Medulla oblongata (tissue), 1 donor: ENCODE measurements around the gene EFHD2.
"Not testable (repeated sequence)": the region's sequence is repeated elsewhere in the genome, so short reads cannot be mapped to it uniquely, and the experiment has no call there.

Source experiments
- DNase-seq: peaks from one replicate; pipeline ENCODE4 v3.0.0-alpha.2; 2015; ENCODE audit errors: extremely low spot score

EFHD2 gene

DNA sequence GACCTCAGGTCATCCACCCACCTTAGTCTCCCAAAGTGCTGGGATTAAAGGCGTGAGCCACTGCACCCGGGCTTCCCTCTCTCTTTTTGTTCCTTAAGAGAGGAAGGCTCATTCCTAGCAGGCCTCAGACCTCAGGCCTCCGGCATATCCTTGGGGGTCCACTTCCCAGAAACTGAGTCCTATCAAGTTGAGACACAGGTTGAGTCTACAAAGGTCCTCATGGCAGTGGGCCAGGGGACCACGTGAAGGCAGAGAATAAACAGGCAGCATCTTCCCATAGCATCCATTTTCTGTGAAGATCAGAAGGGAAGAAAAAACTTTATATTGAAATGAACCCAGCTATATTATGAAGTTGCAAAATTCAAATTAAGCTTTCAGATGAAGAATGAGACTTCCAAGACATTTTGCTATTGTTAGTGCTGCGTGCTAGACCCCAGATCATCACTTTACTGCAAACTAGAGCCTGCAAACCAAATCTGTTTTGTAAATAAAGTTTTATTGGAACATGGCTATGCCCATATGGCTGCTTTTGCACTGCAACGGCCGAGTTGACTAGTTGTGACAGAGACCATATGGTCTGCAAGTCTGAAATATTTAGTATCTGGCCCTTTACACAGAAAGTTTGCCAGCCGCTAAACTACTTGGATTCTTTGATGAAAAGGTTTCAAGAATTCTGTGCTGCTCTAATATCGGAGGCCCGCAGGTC lies 43.3 kb downstream of the EFHD2 start:
- no peak for DNase-seq

DNA sequence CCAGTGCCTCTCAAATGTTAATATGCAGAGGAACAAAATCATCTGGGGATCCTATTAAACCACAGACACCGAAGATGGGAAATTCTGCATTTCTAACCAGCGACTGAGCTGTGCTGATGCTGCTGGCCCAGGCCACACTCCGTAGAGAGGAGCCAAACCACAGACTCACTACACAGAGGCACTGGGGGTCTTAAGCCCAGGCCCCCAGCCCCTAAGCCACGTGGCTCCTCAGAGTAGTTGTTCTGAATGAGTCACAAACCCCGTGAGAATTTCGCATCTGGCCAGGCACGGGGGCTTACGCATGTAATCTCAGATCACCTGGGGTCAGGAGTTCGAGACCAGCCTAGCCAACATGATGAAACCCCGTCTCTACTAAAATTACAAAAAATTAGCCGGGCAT lies 44.0 kb downstream of the EFHD2 start:
- DNase-seq, result no peak

DNA sequence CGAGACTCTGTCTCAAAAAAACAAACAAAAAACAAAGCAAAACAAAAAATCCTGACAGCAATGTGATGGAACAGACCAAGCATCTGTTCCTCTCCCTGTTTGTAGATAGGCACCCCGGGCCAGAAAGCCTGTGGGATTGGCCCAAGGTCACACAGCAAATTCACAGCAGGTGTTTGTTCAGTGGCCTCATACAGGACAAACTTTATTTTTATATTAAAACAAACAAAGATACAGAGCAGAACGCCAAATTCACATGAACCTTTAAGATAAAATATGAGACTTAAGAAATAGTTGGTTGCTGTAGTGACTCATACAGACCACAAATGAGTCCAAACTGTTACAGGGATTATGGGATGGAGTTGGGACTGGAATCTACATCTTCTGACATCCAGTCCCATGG lies 44.6 kb downstream of the EFHD2 start:
- no peak for DNase-seq

DNA sequence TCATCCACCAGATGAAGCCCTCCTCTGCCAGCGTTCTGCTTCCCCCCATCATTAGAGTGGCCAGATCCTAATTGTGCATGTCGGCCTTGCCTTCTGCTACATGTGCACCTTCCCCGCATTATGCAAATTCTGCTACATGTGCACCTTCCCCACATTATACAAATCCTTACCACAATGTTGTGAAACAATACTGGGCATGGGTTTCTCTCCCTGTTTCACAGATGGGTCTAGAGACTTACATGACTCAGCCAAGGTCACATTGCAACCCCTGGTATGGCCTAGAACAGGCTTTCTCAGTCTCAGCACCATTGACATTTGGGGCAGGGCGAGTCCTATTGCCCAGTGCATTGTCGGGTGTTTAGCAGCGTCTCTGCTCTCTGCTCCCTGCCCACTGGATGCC lies 45.8 kb downstream of the EFHD2 start:
- DNase-seq, result no peak

DNA sequence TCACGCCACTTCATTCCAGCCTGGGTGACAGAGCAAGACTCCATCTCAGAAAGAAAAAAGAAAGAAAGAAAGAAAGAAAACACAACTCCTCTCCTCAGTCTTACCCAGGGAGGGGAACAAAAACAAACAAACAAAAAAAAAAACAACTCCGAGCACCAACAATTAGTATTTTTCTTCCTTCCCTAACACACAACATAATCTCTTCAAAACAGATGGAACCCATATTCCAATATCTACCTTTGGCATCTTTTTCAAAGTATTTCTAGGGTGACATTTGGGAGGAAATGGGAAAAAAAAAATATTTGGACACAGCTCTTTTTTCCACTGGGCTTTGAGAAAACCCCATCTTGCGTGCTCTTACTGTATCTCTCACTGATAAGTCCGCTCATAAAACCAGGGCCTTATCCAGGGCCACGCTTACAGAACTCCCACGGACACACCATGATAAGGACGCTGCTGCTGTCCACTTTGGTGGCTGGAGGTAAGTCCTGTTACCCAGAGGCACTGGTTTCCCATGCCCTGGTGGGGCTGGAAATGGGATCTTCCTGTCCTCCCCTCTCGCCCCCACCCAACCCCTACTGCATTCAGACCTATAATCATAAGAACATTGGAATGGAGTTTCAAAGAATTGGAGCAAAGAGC lies 46.7 kb downstream of the EFHD2 start, which contains the start of gene CELA2A:
Gene CELA2A, plus strand, starts transcription at position 420 of the 642 bp plus-strand sequence. Its CDS starts 22 bp downstream, at position 442.
- DNase-seq, result no peak

DNA sequence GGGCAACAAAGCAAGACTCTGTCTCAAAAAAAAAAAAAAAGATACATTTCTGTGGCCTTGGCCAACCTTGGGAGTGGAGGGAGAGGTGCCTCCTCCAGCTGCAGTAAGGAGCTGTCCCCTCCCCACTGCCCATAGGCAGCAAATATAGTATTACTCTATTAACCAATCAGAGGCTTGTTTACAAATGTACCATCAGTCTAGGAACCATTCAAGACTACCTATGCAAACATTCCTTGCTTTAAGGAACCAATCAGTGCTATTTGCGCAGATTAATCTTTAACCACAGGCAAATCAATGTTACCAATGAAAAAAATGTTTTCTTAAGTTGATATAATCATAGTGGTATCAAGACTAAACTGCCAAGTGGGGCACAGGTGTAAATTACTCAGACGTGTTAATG lies 47.9 kb downstream of the EFHD2 start:
- no peak for DNase-seq

DNA sequence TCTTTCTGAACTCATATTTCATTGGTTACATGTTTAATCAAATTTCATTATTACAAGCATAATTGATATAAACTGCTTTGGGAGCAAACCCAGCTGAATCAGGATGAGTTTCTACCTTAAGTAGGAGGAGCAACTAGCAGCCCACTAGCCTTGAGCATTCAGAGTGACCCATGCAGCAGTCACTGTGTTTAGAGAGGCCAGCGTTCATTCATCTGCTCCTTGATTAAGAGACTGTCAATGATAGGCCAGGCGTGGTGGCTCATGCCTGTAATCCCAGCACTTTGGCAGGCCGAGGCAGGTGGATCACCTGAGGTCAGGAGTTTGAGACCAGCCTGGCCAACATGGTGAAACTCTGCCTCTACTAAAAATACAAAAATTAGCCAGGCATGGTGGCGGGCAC lies 48.7 kb downstream of the EFHD2 start:
- not testable (repeated sequence) for DNase-seq

DNA sequence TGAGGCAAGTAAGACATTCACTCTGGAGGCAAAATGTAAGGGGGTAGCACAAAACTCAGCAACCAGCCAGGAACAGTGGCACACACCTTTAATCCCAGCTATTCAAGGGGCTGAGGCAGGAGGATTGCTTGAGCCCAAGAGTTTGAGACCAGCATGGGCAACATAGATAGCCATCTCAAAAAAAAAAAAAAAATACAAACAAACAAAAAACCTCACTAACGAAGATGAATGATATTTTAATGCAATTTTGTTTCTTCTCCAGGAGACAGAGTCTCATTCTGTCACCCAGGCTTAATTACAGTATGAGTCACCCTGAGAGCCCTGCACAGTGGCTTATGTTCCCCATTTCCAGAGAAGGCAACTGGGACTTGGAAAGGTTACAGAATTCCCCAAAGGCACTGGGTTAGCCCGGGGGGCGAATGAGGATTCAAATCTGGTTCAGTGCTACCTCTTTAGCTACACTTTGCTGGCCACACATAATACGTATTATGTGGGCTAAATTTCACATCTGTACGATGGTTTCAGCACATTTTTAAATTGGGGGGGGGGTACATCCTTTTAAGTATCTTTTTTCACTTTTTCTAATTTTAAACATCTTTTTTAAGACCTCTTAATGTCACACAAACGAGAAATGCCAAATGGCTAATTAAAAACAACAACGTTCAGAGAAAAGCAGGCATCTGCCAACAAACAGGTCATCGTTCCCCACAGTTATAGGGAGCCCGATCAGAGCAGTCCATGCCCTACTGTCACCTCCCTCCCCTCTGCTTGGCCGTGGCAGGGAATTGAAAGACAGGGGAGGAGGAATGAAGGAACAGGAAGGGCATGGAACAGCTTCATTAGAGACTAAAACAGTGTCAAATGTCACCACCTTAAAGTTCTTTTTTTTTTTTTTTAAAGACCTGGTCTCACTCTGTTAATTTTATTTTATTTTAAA lies 50.4 kb downstream of the EFHD2 start:
- DNase-seq, result no peak

DNA sequence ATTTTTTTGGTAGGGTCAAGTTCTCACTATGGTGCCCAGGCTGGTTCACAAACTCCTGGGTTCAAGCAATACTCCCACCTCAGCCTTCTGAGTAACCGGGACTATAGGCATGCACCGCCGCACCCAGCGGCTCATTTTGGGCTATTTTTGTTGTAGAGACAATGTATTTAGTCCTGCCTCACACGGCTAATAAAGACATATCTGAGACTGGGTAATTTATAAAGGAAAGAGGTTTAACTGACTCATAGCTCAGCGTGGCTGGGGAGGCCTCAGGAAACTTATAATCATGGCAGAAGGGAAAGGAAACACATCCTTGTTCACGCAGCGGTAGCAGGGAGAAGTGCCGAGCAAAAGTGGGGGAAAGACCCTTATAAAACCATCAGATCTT lies 51.0 kb downstream of the EFHD2 start:
- no peak for DNase-seq

DNA sequence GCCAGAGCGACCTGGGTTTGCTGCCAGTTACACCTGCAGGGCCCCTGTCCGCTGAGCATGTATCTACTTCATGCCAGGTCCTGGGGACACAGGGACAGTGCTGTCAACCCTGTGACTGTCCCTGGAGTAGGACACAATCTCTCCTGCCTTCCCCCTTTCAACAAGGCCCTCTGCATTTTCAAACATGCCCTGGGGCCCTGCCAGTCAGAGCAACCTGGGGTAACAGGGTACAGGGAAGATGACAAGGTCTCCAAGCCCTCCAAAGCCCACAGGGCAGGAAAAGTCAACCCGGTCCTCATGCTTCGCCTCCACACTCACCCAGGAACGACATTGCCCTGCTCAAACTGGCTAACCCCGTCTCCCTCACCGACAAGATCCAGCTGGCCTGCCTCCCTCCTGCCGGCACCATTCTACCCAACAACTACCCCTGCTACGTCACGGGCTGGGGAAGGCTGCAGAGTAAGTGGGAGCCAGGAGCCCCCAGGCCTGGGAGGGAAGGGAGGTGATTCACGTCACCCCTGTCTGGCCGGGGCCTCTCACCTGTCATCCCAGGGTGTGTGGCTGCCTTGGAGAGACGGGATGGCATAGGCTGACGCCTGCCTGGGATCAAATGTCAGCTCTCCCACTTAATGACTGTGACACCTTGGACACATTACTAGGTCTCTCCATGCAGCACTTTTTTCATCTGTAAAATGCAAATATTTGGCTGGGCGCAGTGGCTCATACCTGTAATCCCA lies 53.5 kb downstream of the EFHD2 start:
- not testable (repeated sequence) for DNase-seq

DNA sequence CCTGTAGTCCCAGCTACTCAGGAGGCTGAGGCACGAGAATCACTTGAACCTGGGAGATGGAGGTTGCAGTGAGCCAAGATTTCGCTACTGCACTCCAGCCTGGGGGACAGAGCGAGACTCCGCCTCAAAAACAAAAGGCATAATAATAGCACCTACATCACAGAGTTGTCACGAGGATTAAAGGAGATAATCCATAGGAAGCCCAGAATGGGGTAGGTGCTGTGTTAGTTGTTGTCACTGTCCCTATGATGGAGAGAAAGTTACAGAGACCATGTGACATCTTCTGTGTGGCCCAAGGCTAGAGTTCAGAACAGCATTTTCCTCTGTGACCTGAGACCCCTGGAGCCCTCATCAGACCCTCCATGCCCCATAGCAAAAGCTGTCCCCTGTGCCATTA lies 54.2 kb downstream of the EFHD2 start:
- not testable (repeated sequence) for DNase-seq

DNA sequence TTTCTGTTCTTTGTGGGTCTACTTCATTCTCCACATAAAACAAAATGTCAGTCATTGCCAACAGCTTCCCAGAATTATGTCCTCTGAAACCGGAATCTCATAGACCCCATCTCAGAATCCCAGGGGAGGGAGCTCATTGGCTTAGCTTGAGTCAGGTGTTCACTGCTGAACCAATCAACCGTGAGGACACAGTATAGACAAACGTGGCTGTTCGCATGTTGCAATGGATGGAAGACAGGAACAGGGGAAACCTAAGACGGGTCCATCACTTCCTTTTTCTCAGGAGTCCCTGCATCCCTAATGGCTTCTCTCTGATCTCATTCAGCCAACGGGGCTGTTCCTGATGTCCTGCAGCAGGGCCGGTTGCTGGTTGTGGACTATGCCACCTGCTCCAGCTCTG lies 56.0 kb downstream of the EFHD2 start:
- no peak for DNase-seq

DNA sequence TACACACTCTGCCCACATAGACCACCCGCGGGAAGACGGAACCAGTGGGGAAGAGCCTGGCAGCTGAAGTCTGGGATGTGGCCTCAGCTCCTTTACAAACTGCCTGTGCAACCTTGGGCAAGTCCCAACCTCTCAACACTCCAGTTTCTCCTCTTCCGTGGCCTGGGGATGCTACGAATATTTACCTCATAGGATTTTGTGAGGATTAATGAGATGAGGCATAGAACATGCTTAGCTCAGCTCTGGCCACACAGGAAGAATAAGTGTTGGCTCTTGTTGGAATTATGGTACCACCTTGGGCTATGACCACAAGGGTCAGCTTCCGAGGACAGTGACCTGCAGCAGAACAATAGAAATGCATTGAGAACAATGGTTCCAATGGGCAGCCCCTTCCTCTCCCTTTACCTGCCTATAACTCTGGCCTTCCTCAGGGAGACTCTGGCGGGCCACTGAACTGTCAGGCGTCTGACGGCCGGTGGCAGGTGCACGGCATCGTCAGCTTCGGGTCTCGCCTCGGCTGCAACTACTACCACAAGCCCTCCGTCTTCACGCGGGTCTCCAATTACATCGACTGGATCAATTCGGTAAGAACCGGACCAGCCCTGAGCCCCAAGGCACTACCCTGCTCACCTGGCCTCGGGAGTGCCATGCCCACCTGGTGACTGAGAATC lies 57.4 kb downstream of the EFHD2 start:
- DNase-seq, result not testable (repeated sequence)

DNA sequence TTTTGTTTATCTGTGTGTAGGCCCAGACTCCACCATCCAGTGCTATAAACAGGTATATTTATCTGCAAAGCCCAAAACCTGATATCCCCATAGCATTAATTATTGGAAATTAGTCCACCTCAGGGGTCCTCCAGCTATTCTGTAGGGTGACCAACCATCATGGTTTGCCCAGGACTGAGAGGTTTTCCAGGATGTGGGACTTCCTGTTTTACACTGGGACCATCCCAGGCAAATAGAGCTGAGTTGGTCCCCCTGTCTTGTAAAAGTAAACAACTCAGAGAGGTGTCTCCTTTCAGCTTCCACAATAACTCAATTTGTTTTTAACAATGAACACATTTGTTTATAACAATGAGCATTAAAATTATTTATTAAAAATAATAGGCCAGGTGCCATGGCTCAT lies 58.5 kb downstream of the EFHD2 start:
- no peak for DNase-seq

DNA sequence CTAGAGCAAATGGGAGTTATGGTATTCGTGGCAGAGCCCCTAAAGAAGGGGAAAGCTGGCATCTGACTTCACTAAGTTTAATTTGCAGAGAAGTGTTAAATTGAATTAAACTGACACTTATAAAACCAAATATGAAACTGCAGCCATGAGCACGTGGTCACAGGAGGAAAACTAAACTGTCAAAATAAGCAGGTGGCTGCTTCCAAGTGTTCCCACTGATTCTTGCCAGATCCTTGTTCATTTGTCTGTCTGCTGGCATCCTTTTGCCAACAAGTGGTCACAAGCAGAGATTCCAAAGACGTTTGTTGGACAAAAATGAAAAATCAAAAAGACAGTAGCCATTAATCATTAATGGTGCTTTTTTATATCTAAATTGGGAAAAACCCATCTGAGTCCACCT lies 59.7 kb downstream of the EFHD2 start:
- DNase-seq, result no peak

DNA sequence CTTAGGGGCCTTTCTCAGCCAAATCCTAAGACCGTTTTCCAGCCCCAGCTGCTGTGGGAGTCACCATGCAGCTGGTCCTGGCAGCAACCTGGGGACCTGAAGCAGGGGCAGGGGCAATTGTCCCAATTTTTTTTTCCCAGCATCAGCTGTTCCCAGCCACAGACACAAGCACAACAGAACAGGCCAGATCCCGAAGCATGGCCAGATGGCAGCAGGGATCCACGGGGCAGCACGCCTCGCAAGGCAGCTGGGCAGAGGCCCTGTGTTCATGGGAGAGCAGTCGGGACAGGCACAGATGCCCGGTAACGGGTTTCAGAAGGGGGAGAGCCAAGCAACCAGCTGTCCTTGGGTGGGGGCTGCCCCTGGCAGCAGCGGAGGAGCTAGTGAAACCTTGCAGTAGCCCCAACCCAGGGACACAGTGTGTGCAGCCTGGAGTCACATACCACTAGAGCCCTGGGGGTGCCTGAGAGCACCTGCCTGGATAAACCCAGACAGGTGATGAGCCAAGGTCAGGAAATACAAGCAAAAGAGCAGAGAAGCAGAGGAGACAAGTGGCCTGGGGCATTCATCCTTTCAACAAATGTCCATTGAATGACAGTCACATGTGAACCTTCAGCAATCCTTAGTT lies 60.2 kb downstream of the EFHD2 start:
- DNase-seq, result peak; percentile 21

DNA sequence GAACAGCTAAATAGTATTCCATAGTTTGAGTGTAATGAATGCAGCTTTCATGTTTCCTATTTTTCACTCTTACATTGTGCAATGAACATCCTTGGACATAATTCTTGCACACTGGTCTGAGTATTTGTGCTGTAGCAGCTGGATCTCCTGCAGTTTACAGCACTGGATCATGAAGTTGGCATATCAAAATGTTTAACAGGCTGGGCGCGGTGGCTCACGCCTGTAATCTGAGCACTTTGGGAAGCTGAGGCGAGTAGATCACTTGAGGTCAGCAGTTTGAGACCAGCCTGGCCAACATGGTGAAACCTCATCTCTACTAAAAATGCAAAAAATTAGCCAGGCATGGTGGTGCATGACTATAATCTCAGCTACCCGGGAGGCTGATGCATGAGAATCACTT lies 61.4 kb downstream of the EFHD2 start:
- DNase-seq, result not testable (repeated sequence)

DNA sequence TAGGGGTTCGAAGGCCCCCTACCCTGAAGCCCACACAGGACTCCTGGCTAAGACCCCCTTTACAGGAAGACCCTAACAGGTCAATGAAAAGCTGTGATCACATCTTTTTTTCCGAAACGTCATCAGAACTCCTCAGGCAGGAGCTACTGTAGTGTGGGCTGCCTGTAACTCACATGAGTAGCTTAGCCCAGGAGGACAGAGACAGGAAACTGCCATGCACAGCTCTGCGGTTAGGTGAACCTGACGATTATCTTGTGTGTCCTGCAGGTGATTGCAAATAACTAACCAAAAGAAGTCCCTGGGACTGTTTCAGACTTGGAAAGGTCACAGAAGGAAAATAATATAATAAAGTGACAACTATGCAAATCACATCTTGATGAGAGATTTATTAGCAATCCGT lies 62.0 kb downstream of the EFHD2 start:
- not testable (repeated sequence) for DNase-seq

DNA sequence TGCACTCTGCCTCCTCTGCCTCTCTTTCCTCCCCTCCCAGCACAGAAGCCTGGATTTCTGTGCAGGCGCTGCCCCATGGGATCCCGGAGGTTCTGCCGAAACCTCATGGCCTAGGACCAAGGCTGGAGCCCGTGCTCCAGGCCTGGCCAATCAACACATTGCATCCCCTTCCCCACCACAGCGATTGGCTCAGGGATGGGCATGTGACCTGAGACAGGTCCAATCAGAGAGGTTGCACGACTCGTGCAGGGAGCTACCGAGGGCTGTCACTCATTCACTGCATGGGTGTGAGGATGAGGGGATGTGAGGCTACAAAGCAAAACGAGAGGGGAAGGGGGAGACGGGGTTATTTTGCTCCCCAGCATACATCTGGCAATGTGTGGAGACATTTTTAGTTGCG lies 62.9 kb downstream of the EFHD2 start:
- DNase-seq, result no peak

DNA sequence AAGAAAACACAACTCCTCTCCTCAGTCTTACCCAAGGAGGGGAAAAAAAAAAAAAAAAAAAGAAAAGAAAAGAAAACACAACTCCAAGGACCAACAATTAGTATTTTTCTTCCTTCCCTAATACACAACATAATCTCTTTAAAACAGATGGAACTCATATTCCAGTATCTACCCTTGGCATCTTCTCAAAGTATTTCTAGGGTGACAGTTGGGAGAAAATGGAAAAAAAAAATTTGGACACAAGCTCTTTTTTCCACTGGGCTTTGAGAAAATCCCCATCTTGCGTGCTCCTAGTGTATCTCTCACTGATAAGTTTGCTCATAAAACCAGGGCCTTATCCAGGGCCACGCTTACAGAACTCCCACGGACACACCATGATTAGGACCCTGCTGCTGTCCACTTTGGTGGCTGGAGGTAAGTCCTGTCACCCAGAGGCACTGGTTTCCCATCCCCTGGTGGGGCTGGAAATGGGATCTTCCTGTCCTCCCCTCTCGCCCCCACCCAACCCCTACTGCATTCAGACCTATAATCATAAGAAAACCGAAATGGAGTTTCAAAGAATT lies 66.1 kb downstream of the EFHD2 start, which contains the start of gene CELA2B:
Gene CELA2B, plus strand, starts transcription at position 353 of the 563 bp plus-strand sequence. Its CDS starts 22 bp downstream, at position 375.
- no peak for DNase-seq
